Thyroid gland (tissue), 4 donors: Measurements from ENCODE around the gene METTL2B.
"Not testable (repeated sequence)": the region's sequence is repeated elsewhere in the genome, so short reads cannot be mapped to it uniquely, and the experiment has no call there.

Source experiments
- POLR2A ChIP-seq, 2 donors: fragments of 450-650 bp; IDR thresholded peaks; one replicate each; pipeline ENCODE4 v1.6.1; 2017; ENCODE audit warnings: antibody characterized with exemption in 2 of 2, mild to moderate bottlenecking in 2 of 2, moderate library complexity in 1 of 2
- TF ChIP-seq, protein P1 (sequence below), 6 experiments: fragments of 200-600 bp in 3 of 6; fragments of 450-650 bp in 3 of 6; sonication (generic) in 3 of 6; IDR thresholded peaks; one replicate each; pipeline ENCODE4 v1.5.1; 2016 to 2019; ENCODE audit warnings: antibody characterized with exemption in 6 of 6, mild to moderate bottlenecking in 2 of 6, inconsistent platforms in 1 of 6, moderate library complexity in 1 of 6

DNA sequence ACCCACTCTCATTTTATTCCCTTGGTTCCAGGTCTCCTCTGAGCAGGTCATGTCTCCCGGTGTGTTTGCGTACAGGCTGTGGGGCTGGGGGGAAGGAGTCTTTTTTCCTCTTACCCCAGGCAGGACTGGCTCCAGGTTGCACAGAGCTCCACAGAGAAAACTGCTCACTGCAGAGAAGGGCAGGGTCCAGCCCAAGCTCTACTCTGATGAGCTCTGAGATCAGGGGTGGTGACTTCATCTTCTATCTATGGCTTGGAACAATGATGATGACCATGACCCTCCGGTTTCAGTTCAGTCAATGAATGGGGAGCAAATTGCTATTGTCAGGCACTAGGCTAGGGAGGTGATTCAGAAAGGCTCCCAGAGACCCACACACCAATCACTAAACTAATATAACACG lies 49.0 kb downstream of the METTL2B start:
- TF ChIP-seq, protein P1, sequence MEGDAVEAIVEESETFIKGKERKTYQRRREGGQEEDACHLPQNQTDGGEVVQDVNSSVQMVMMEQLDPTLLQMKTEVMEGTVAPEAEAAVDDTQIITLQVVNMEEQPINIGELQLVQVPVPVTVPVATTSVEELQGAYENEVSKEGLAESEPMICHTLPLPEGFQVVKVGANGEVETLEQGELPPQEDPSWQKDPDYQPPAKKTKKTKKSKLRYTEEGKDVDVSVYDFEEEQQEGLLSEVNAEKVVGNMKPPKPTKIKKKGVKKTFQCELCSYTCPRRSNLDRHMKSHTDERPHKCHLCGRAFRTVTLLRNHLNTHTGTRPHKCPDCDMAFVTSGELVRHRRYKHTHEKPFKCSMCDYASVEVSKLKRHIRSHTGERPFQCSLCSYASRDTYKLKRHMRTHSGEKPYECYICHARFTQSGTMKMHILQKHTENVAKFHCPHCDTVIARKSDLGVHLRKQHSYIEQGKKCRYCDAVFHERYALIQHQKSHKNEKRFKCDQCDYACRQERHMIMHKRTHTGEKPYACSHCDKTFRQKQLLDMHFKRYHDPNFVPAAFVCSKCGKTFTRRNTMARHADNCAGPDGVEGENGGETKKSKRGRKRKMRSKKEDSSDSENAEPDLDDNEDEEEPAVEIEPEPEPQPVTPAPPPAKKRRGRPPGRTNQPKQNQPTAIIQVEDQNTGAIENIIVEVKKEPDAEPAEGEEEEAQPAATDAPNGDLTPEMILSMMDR (IDR thresholded peaks at IDR 0.05): not testable (repeated sequence)
- not testable (repeated sequence) for TF ChIP-seq POLR2A (IDR thresholded peaks at IDR 0.05)
